NCI-H446 treated with DMSO at 0.1 percent for 48 hours (cell line): ENCODE results near the gene IL1R1.

ENCODE experiments used
- DNase-seq: peaks from one replicate; lab custom pipeline; 2025; lab: John Stamatoyannopoulos, UW

The IL1R1 gene

DNA sequence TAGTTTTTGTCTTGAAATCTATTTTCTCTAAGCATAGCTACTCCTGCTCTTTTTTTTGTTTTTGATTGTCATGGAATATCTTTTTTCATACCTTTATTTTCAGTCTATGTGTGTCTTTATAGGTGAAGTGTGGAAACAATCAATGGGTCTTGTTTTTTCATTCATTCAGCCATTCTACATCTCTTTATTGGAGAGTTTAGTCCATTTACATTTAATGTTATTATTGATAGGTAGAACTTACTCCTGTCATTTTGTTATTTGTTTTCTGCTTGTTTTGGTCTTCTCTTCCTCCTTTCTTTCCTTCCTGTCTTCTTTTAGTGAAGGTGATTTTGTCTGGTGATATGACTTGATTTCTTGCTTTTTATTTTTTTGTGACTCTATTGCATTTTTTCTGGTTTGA, 62.1 kb downstream of the IL1R1 start:
- no peak for DNase-seq

DNA sequence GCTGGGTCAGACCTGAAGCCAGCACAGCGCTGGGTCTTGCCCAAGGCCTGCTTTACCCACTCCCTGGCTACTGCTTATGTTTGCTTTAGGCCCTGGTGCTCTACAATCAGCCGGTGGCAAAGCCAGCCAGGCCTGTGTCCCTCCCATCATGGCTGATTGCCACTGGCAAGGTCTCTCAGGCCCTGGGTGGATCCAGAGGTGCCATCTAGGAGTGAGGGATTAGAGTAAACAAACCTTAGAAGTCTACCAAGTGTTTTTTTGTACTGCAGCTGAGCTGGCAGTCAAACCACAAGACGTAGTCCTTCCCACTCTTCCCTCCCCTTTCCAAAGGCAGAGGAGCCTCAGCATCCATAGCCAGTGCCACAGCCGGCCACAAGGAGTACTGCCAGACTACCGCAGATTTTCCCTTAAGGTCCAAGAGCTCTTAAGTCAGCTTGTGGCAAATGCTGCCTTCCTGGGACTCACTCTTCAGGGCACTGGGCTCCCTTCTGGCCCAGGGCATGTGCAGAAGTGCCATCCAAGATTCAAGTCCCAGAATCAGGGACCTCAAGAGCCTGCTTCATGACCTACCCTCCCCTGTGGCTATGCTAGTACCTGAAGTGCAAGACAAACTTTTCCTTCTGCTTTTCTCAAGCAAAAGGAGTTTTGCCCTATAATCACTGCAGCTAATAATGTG, 64.3 kb downstream of the IL1R1 start:
- no peak for DNase-seq

DNA sequence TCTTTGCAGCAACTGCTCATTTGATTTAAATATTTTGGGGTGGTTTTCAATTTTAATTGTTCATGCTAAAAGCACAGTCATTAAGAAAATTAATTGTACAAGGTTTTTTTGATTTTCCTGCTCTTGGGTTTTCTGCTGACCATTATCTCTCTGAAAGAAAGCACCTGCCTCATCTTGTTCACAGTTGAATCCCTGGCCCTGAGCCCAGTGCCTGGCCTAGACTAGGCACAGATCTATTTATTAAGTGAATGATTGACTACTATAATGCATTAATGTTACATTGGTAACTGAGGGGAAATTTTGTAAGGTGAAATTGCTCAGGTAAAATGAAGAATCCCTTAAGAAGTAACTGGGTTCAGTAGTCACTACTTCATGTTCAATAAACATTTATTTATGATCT, 66.2 kb downstream of the IL1R1 start:
- DNase-seq: no peak

DNA sequence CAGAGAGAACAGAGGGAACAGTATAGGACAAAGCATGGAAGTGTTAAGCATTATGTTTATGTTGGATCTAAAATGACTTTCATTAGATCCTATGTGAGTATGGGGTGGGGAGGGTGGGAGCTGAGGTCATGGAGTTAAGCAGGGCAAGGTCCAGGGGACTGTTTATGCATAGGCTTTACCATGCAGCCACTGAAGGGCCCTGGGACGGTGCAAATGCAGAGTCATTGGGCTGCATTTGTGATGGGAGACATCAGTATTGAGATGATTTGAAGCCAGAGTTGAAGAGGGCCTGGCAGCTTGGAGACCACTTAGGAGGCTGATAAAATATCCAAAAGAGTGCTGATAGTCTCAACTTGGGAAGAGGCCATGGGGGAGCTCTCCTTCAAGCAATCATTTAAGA, 66.9 kb downstream of the IL1R1 start:
- no peak for DNase-seq

DNA sequence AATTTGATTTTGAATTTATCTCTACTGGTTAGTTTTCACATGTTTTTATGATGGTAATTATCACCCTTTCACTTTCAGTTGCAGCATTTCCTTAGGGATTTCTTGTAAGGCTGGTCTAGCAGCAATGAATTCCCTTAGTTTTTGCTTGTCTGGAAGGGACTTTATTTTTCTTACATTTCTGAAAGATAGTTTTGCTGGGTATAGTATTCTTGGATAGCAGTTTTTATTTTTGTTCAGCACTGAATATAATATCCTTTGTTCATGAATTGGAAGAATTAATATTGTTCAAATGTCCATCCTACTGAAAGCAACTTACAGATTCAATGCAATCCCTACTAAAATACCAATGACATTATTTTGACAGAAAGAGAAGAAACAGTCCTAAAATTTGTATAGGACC, 74.5 kb downstream of the IL1R1 start:
- no peak for DNase-seq

DNA sequence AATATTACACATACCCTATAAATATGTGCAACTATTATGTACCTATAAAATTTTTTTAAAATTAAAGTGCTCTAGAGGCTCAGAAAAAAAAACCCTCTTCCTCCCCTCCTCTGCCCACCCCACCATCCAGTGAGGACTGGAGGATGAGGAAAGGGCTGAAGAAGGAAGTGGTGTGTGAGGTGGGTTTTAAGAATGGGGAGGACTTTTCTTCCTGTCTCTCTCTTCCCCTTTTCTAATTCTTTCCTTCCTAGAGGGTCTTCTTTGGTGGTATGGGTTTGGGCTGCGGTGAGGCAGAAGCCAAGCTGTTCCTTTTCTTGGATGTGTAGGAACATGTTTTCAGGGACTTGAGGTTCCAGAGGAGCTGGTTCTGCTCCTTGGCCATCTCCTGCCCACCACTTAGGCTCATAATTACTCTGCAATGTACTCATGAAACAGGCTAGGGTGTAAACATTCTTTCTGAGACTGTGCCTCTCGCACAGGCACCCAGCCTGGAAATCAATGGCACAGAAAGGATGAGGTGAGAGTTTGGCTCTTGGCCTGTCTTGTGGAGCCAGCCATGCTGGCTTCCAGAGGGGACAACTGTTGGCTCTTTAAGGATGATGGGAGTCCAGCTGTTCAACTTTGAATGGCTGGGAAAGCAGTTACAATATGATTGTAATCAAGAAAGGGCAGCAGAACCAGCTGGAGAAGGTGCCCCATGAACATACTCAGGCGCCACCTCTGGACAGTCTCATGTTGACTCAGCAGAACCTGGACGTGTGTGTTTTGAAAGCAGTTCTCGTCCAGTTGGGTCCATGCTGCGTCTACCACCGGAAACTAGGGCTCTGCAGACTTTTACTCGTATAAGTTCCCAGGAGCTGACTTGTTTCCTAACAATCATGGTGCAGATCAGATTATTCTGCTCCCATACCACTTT, 82.5 kb downstream of the IL1R1 start:
- no peak for DNase-seq

DNA sequence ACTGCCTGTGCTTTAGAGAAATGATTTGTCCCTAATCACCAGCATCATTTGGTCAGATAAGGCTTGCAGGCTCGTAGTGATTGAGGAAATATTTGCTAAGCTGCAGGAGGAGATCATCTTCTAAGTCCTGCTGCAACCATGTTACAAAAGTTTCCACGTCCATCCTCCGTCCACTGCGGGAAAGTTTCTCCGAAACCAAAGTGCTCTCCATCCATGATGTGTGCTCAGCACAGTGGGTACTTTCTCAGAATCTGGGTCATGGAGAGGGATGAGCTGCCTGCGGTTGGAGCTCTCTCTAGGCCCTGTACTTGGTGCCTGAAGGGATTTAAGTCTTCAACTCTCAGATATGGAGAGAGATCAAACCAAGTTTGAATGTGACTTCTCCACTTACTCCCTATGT, 83.6 kb downstream of the IL1R1 start:
- DNase-seq: no peak

DNA sequence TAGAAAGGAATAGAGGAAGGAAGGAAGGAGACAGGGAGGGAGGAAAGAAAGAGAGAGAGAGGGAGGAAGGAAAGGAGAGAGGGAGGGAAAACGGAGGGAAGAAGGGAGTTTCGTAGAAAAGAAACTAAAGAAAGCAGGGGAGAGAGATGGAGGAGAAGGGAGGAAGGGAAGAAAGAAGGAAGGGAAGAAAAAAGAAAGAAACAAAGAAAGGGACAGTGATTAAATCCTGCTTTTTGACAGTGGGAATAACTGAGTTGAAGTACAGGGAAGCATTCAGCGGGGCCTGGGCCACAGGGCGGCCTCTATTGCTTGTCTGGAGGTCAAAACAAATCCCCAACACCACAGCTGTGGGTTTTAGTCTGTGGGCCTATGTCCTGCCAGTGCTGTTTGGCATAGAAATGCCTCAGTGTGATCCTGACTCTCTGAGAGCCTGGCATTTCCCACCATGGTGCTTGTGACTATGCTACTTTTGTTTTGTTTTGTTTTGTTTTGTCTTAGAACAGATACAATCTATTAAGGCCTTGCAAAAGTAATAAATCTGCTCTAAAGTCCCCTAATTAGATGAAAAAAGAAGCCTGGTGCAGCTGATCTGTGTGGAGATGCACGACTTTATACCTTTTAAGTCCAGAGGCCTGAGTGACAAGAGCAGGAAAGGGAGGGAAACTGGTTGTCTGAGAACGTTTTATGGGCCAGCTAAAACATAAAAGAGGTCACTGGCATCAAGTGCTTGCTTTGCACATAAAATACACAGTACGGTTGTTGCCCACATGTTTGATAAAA, 84.3 kb downstream of the IL1R1 start:
- no peak for DNase-seq

DNA sequence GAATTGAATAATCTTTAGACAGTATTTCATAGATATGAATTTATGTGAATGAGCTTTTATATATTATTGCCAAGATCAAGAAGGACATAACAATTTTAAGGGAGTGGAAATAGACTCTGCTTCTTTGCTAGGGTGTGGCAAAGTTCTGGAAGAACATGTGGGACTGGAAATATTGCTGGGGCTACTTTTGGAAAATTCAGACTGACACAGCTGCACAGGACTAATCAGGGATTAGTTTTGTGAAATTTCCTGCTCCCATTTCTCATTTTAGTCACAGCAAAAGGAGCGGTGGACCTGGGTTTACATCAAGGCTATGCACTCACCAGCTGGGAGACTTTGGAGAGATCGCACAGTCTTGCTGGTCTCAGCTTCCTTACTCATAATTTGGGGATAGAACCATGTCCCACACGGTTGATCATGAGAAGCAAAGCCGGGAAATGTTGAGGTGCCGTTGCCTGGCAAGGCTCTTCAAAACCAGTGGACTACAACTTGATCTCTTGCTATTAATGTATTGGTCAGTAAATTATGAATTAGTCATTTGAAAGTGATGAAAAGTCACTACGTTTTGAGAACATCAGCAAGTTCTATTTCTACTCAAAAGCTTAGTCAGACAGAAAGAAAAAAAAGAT, 86.7 kb downstream of the IL1R1 start:
- no peak for DNase-seq
